Fibroblast of skin of back (primary cell): ENCODE data around the gene ZSWIM1.
"Not testable (repeated sequence)": the region's sequence is repeated elsewhere in the genome, so short reads cannot be mapped to it uniquely, and the experiment has no call there.

Experiments used
- DNase-seq: peaks from one replicate; pipeline ENCODE4 v3.0.0-alpha.2; 2013

The ZSWIM1 gene

GRCh38 chr20:45890077-45890984, 9.3 kb downstream of the ZSWIM1 start:
- peak; percentile 80 for DNase-seq

GRCh38 chr20:45890985-45891983, 10.3 kb downstream of the ZSWIM1 start, which contains the start of the genes CTSA and NEURL2:
CTSA (plus strand) TSS chr20:45891335; CDS start chr20:45891569, 234 bp downstream.
NEURL2 (minus strand) TSS chr20:45891208; CDS start chr20:45890991, 217 bp downstream.
- peak; percentile 92 for DNase-seq

- peak; percentile 40 for DNase-seq
Observed at GRCh38 chr20:45892049-45892825, 11.2 kb downstream of the ZSWIM1 start.

- no peak for DNase-seq
Observed at GRCh38 chr20:45892828-45893500, 11.9 kb downstream of the ZSWIM1 start.

GRCh38 chr20:45893831-45894230, 12.8 kb downstream of the ZSWIM1 start:
- DNase-seq = no peak

- DNase-seq = no peak
Observed at GRCh38 chr20:45894797-45895196, 13.8 kb downstream of the ZSWIM1 start.

- DNase-seq = no peak
Observed at GRCh38 chr20:45896641-45897161, 15.7 kb downstream of the ZSWIM1 start.

- no peak for DNase-seq
Observed at GRCh38 chr20:45897289-45897688, 16.3 kb downstream of the ZSWIM1 start.

- no peak for DNase-seq
Observed at GRCh38 chr20:45897692-45898091, 16.7 kb downstream of the ZSWIM1 start.

GRCh38 chr20:45898285-45898684, 17.3 kb downstream of the ZSWIM1 start:
- no peak for DNase-seq

GRCh38 chr20:45899046-45899835, 18.2 kb downstream of the ZSWIM1 start:
- no peak for DNase-seq

GRCh38 chr20:45901332-45901731, 20.3 kb downstream of the ZSWIM1 start:
- DNase-seq = not testable (repeated sequence)

GRCh38 chr20:45902199-45902701, 21.2 kb downstream of the ZSWIM1 start:
- no peak for DNase-seq

GRCh38 chr20:45904583-45905504, 23.8 kb downstream of the ZSWIM1 start:
- no peak for DNase-seq

GRCh38 chr20:45905505-45906079, 24.6 kb downstream of the ZSWIM1 start:
- peak; percentile 69 for DNase-seq

GRCh38 chr20:45907219-45907948, 26.4 kb downstream of the ZSWIM1 start:
- DNase-seq = no peak

- DNase-seq = no peak
Observed at GRCh38 chr20:45908084-45908483, 27.1 kb downstream of the ZSWIM1 start.

- no peak for DNase-seq
Observed at GRCh38 chr20:45909336-45909808, 28.3 kb downstream of the ZSWIM1 start.
